Natural killer cell (primary cell): ENCODE data around the gene MPL. TPM values are rescaled to one million over a fixed set of nuclear protein-coding genes. Genes with fewer than 3 reads are reported as not detected.

ENCODE experiments used
- ATAC-seq, 3 donors: fragments of 150-1000 bp in 2 of 3; fragments of 200-7000 bp in 1 of 3; cut with Tn5 transposase; 1 replicate in 1 of 3; 2 replicates in 2 of 3; pipeline ENCODE4 v1.10.0; 2021; ENCODE audit warnings: mild to moderate bottlenecking in 2 of 3, moderate library complexity in 2 of 3
- DNase-seq, 2 donors: peaks; one replicate each; pipeline versions ENCODE4 v3.0.0 to v3.0.0-alpha.2; 2013 to 2021; ENCODE audit warnings: mixed read lengths in 1 of 2
- H3K27ac ChIP-seq: one replicate; pipeline ENCODE4 v1.5.1; 2013; ENCODE audit warnings: mild to moderate bottlenecking, low read length
- H3K27me3 ChIP-seq: one replicate; pipeline ENCODE4 v1.6.1; 2013; ENCODE audit warnings: low read length; ENCODE audit not compliant: control insufficient read depth, insufficient read depth
- H3K36me3 ChIP-seq: one replicate; pipeline ENCODE4 v1.6.1; 2013; ENCODE audit warnings: low read length; ENCODE audit not compliant: control insufficient read depth, insufficient read depth
- H3K4me1 ChIP-seq: one replicate; pipeline ENCODE4 v1.6.1; 2013; ENCODE audit warnings: low read length; ENCODE audit not compliant: control insufficient read depth, insufficient read depth
- H3K4me3 ChIP-seq: one replicate; pipeline ENCODE4 v1.5.1; 2013; ENCODE audit warnings: low read length
- H3K9me3 ChIP-seq: one replicate; pipeline ENCODE4 v1.6.1; 2013; ENCODE audit warnings: low read length; ENCODE audit not compliant: control insufficient read depth, insufficient read depth
- H3K27ac Mint-ChIP-seq, 2 donors: one replicate each; pipeline ENCODE4 v1.8.0; 2022; ENCODE audit warnings: mild to moderate bottlenecking in 2 of 2, mixed read lengths in 2 of 2, moderate library complexity in 1 of 2
- H3K27me3 Mint-ChIP-seq, 2 donors: one replicate each; pipeline ENCODE4 v1.8.0; 2022; ENCODE audit warnings: low read depth in 2 of 2, mixed read lengths in 2 of 2
- H3K36me3 Mint-ChIP-seq: one replicate; pipeline ENCODE4 v1.8.0; 2022; ENCODE audit warnings: mixed read lengths
- H3K4me1 Mint-ChIP-seq, 2 donors: one replicate each; pipeline ENCODE4 v1.8.0; 2022; ENCODE audit warnings: mixed read lengths in 2 of 2
- H3K4me3 Mint-ChIP-seq: one replicate; pipeline ENCODE4 v1.8.0; 2022; ENCODE audit warnings: mild to moderate bottlenecking, moderate library complexity, mixed read lengths
- H3K9me3 Mint-ChIP-seq, 2 donors: one replicate each; pipeline ENCODE4 v1.8.0; 2022; ENCODE audit warnings: mixed read lengths in 2 of 2
- WGBS: methylation state at CpG from one replicate; pipeline ENCODE4 v1.1.7; 2013; ENCODE audit warnings: missing lambda C conversion rate; ENCODE audit not compliant: insufficient coverage; 5-methylcytosine and 5-hydroxymethylcytosine counted together
- intact Hi-C: fragments of 100-400 bp; cut with micrococcal nuclease; formaldehyde crosslinking; loops from one replicate; pipeline ENCODE4 v1.14.2; 2022
- total RNA-seq, 4 donors: library from RNA; stranded (reverse); fragments of 120-200 nt in 1 of 4; gene quantifications; one replicate each; pipeline versions ENCODE4 v1.2.3 to v1.2.4, GENCODE V29; 2013 to 2022
- TF ChIP-seq, protein P1 (sequence below): fragments of 200-600 bp; IDR thresholded peaks from one replicate; pipeline ENCODE4 v1.8.0; 2022; ENCODE audit warnings: antibody characterized with exemption

The MPL gene
- total RNA-seq, 3 donors from 2014 or later (not counting 1 experiment from before 2014, with no cell fraction given): 0.43 to 1.7 (median 0.48) TPM

DNA sequence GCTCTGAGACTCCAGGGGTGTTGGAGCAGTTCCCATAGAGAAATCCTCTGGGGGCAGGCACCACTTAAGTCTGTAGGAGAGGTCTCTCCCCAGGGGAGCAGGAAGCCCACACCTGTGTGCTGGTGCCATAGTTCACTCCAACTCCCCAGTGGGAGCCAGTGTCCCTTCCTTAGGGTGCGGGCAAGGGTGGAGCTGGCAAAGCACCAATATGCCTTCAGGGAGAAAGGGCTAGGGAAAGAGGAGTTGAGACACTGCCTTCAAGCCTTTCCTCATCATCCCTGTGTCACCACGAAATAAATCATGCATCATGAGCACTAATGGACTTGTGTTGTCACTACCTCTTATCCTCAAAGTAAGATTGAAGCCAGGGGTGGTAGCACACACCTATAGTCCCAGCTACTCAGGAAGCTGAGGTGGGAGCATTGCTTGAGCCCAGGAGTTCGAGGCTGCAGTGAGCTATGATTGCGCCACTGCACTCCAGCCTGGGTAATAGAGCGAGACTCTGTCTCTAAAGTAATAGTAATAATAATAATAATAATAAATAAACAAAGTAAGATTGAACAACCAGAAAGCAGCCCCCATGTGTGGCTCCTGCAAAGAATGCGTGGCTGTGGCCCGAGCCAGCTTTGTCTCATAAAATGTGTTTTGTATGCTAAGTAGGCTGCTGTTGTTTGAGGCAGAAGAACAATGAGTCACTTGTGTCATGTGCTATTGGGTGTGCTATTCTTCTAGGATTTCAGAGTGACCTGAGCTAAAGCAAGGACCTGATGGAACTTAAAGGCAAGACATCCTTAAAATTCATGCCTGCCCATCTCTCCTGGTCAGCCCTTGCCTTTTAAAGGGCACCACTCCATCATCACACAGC is 43.5 kb upstream of the MPL start:
- ATAC-seq: no peak
- no peak for DNase-seq
- no peak overlapping the region for H3K4me3 ChIP-seq
- no peak overlapping the region for H3K27ac Mint-ChIP-seq
- H3K27me3 Mint-ChIP-seq: no peaks in the 10 kb centered on the region
- no peaks in the 10 kb centered on the region for H3K27me3 ChIP-seq
- no peaks in the 10 kb centered on the region for H3K4me1 Mint-ChIP-seq
- no peak overlapping the region for H3K4me3 Mint-ChIP-seq
- 85% methylated on average over 5 of the region's 7 CpGs for WGBS
- no peaks in the 10 kb centered on the region for H3K36me3 Mint-ChIP-seq
- H3K9me3 Mint-ChIP-seq: no peaks in the 10 kb centered on the region
- no peaks in the 10 kb centered on the region for H3K36me3 ChIP-seq
- TF ChIP-seq, protein P1, sequence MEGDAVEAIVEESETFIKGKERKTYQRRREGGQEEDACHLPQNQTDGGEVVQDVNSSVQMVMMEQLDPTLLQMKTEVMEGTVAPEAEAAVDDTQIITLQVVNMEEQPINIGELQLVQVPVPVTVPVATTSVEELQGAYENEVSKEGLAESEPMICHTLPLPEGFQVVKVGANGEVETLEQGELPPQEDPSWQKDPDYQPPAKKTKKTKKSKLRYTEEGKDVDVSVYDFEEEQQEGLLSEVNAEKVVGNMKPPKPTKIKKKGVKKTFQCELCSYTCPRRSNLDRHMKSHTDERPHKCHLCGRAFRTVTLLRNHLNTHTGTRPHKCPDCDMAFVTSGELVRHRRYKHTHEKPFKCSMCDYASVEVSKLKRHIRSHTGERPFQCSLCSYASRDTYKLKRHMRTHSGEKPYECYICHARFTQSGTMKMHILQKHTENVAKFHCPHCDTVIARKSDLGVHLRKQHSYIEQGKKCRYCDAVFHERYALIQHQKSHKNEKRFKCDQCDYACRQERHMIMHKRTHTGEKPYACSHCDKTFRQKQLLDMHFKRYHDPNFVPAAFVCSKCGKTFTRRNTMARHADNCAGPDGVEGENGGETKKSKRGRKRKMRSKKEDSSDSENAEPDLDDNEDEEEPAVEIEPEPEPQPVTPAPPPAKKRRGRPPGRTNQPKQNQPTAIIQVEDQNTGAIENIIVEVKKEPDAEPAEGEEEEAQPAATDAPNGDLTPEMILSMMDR: no peak
- no peaks in the 10 kb centered on the region for H3K4me1 ChIP-seq
- H3K9me3 ChIP-seq: no peaks in the 10 kb centered on the region
- intact Hi-C loops: no loop called here
- H3K27ac ChIP-seq: no peak overlapping the region

DNA sequence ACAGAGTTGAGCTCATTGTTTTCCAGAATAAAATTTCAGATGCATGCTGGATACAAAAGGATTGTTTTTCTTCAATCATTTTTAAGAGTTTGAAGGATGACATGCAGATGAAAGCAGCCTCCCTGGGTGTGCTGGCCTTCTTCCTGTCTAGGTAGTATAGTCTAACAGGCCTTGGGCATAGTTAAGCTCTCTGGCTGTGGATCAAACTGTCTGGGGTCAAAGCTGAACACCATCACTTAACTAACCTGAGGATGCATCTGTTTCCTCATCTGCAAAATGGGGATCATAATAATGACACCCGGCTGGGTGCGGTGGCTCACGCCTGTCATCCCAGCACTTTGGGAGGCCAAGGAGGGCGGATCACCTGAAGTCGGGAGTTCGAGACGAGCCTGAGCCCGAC is 42.9 kb upstream of the MPL start:
- Histone ChIP-seq H3K36me3 (no peaks in the 10 kb centered on the region), H3K9me3 (no peaks in the 10 kb centered on the region), H3K27me3 (no peaks in the 10 kb centered on the region), H3K4me3 (no peak overlapping the region), H3K27ac (no peak overlapping the region), H3K4me1 (no peaks in the 10 kb centered on the region)
- TF ChIP-seq, protein P1: no peak
- Mint-ChIP-seq H3K27me3 (no peaks in the 10 kb centered on the region), H3K27ac (no peak overlapping the region), H3K4me1 (no peaks in the 10 kb centered on the region), H3K9me3 (no peaks in the 10 kb centered on the region), H3K4me3 (no peak overlapping the region), H3K36me3 (no peaks in the 10 kb centered on the region)
- ATAC-seq: no peak
- no peak for DNase-seq
- WGBS: 83% methylated on average over 8 of the region's 8 CpGs
- intact Hi-C loops: no loop called here

DNA sequence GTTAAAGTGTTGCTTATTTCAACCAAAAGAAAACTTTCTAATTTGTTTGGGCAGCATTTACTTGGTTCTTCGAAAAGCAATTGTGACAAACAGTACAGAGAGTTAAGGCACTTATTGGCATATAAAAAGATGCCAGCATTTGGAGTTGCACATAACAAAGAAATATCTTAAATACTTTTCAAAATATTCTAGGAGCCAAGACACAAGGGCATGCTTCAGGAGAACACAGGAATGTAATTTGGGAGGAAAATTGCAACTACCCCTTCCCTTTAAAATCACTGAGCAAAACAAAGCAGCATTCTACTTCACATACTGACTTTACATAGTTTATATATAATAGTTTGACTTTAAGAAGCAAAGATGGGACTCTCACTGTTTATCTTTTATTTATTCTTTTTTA is 41.4 kb upstream of the MPL start:
- H3K27me3 ChIP-seq: no peaks in the 10 kb centered on the region
- H3K4me3 ChIP-seq: no peak overlapping the region
- no peaks in the 10 kb centered on the region for H3K36me3 Mint-ChIP-seq
- no peaks in the 10 kb centered on the region for H3K27me3 Mint-ChIP-seq
- ATAC-seq: no peak
- no peaks in the 10 kb centered on the region for H3K36me3 ChIP-seq
- no peak for DNase-seq
- peaks cover 5 to 8% of the 10 kb centered on the region in 2 donors for H3K4me1 Mint-ChIP-seq
- H3K9me3 ChIP-seq: no peaks in the 10 kb centered on the region
- TF ChIP-seq, protein P1: no peak
- no peak overlapping the region for H3K27ac ChIP-seq
- WGBS: 91% methylated on average over 1 of the region's 1 CpG
- H3K27ac Mint-ChIP-seq: no peak overlapping the region
- no peaks in the 10 kb centered on the region for H3K9me3 Mint-ChIP-seq
- intact Hi-C loops: no loop called here
- no peak overlapping the region for H3K4me3 Mint-ChIP-seq
- peaks cover 9% of the 10 kb centered on the region for H3K4me1 ChIP-seq

DNA sequence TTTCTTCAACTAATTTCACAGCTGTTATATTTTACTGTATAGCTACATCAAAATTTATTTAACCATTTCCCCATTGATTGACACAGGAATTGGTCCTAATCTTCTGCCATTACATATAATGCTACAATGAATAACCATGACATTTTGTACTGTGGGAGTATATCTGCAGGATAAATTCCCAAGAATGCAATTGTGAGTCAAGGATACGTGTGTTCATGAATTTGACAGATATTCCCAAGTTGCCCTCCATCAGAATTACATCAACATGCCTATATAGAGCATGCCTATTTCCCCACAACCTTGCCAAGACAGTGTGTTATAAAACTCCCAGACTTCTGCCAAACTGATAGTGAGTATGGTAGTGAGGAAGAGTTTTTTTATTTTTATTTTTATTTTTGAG is 39.6 kb upstream of the MPL start:
- no peak overlapping the region for H3K27ac Mint-ChIP-seq

More for the DNA sequence above, 39.6 kb upstream of the MPL start:
- Mint-ChIP-seq H3K9me3 (no peaks in the 10 kb centered on the region), H3K4me3 (no peak overlapping the region), H3K27me3 (no peaks in the 10 kb centered on the region), H3K4me1 (peaks cover 6 to 9% of the 10 kb centered on the region in 2 donors), H3K36me3 (no peaks in the 10 kb centered on the region)
- WGBS: 83% methylated on average over 1 of the region's 1 CpG
- ATAC-seq: no peak
- TF ChIP-seq, protein P1: no peak
- Histone ChIP-seq H3K4me1 (peaks cover 9% of the 10 kb centered on the region), H3K9me3 (no peaks in the 10 kb centered on the region), H3K36me3 (no peaks in the 10 kb centered on the region), H3K27ac (no peak overlapping the region), H3K4me3 (no peak overlapping the region), H3K27me3 (no peaks in the 10 kb centered on the region)
- DNase-seq: no peak
- intact Hi-C loops: no loop called here
